IMR-90 (cell line): ENCODE results near the gene RCOR3.
A peak's percentile ranks its signal among the peaks of the same experiment; 100 is the strongest.

Experiments
- BHLHE40 ChIP-seq: fragments of 150-350 bp; IDR thresholded peaks from 2 replicates; pipeline ENCODE4 v1.6.1; 2016; ENCODE audit warnings: mild to moderate bottlenecking, low read depth, low read length
- CEBPB ChIP-seq: IDR thresholded peaks from 2 replicates; pipeline ENCODE4 v1.6.1; 2012; ENCODE audit warnings: low read depth, low read length, improper control_type of control experiment
- MAFK ChIP-seq: IDR thresholded peaks from 2 replicates; pipeline ENCODE4 v1.6.1; 2012; ENCODE audit warnings: low read depth, low read length, improper control_type of control experiment
- POLR2A ChIP-seq: IDR thresholded peaks from 2 replicates; pipeline ENCODE4 v1.6.1; 2012; ENCODE audit warnings: mild to moderate bottlenecking, low read depth, low read length
- RCOR1 ChIP-seq: IDR thresholded peaks from 2 replicates; pipeline ENCODE4 v1.6.1; 2012; ENCODE audit warnings: mild to moderate bottlenecking, low read length, improper control_type of control experiment; ENCODE audit not compliant: insufficient replicate concordance
- USF2 ChIP-seq: fragments of 150-350 bp; IDR thresholded peaks from 2 replicates; pipeline ENCODE4 v1.6.1; 2017; ENCODE audit warnings: mild to moderate bottlenecking, antibody characterized with exemption, low read length, low read depth
- TF ChIP-seq, protein P1 (sequence below): conservative IDR thresholded peaks from 2 replicates; pipeline ENCODE4 v1.5.1; 2012; ENCODE audit warnings: mild to moderate bottlenecking, low read depth, low read length, improper control_type of control experiment

- TF ChIP-seq MAFK (no peak), POLR2A (peak; percentile 33; the same call in 1 of the 2 replicates), USF2 (peak; percentile 76), BHLHE40 (no peak), CEBPB (no peak), RCOR1 (no peak)
- TF ChIP-seq, protein P1, sequence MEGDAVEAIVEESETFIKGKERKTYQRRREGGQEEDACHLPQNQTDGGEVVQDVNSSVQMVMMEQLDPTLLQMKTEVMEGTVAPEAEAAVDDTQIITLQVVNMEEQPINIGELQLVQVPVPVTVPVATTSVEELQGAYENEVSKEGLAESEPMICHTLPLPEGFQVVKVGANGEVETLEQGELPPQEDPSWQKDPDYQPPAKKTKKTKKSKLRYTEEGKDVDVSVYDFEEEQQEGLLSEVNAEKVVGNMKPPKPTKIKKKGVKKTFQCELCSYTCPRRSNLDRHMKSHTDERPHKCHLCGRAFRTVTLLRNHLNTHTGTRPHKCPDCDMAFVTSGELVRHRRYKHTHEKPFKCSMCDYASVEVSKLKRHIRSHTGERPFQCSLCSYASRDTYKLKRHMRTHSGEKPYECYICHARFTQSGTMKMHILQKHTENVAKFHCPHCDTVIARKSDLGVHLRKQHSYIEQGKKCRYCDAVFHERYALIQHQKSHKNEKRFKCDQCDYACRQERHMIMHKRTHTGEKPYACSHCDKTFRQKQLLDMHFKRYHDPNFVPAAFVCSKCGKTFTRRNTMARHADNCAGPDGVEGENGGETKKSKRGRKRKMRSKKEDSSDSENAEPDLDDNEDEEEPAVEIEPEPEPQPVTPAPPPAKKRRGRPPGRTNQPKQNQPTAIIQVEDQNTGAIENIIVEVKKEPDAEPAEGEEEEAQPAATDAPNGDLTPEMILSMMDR, result no peak
These were observed 1.3 kb downstream of the RCOR3 start for GRCh38 chr1:211260141-211261107.
